Measurements from ENCODE around the gene PSKH1.
"Not testable (repeated sequence)": the region's sequence is repeated elsewhere in the genome, so short reads cannot be mapped to it uniquely, and the experiment has no call there.

Gene PSKH1

GRCh38 chr16:67935402-67936123 lies 42.5 kb downstream of the PSKH1 start:
- Histone ChIP-seq H3K9me3 (ENCODE audit: control insufficient read depth, insufficient read depth, low read length) (no peaks in the 10 kb centered on the region), H3K9ac (ENCODE audit: low read depth, low read length) (peak overlapping the region; percentile 84), H3K4me3 (ENCODE audit: low read depth, low read length) (peak overlapping the region; percentile 99), H3K27ac (ENCODE audit: low read depth, low read length) (peak overlapping the region; percentile 73), H3K36me3 (ENCODE audit: control insufficient read depth, insufficient read depth, low read length) (peaks cover 3% of the 10 kb centered on the region; the same call in 1 of the 2 replicates), H3K27me3 (ENCODE audit: control insufficient read depth, insufficient read depth, low read length) (no peaks in the 10 kb centered on the region), H3K4me1 (ENCODE audit: control insufficient read depth, insufficient read depth, low read length) (peaks cover 11% of the 10 kb centered on the region)

DNA sequence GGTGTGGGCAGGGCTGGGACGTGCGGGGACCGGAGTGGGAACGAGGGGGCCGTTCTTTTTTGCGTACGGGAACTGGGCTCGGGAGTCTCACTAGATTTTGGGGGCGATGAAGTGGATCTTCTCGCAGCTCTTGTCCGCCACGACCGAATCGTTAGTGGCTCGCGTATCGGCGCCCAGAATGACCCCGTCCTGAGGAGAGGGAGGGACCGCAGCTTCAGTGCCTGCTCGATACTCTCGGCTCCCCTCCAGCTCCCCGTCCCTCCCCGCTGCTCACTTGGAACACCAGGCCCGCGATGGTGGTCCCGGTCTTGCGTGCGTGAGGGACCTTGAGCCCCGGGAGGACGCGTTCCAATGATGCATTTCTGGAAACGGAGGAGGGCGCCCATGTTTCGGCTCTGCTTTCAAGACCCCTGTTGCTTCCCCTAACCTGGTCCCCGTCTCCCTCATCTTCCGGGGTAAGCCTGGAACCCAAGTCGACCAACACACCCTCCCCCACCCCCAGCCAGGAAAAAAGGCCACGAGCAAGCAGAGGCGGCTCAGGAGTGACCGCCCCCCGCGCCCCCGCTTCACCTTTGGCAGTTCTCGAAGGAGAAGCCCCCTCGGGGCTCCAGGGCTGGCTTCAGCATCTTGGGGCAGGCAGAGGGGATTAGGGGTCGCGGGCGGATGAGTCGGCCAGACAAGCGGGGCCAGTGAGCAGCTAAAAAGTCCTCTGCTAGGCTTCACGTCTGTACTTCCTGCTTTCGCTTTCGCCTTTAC lies 43.2 kb downstream of the PSKH1 start, which contains the start of gene PSMB10:
PSMB10 (minus strand) TSS at position 727 of the 756 bp plus-strand sequence; CDS start at position 626, 101 bp downstream.
- peak within 1 kb of the TSS; percentile 73 for H3K27ac ChIP-seq (ENCODE audit: low read depth, low read length)
- H3K4me3 ChIP-seq (ENCODE audit: low read depth, low read length), result peak within 1 kb of the TSS; percentile 99
- peaks cover 3% of the 10 kb centered on the region; the same call in 1 of the 2 replicates for H3K36me3 ChIP-seq (ENCODE audit: control insufficient read depth, insufficient read depth, low read length)
- peaks cover 11% of the 10 kb centered on the region for H3K4me1 ChIP-seq (ENCODE audit: control insufficient read depth, insufficient read depth, low read length)
- H3K9me3 ChIP-seq (ENCODE audit: control insufficient read depth, insufficient read depth, low read length), result no peaks in the 10 kb centered on the region
- H3K27me3 ChIP-seq (ENCODE audit: control insufficient read depth, insufficient read depth, low read length), result no peaks in the 10 kb centered on the region
- H3K9ac ChIP-seq (ENCODE audit: low read depth, low read length), result peak within 1 kb of the TSS; percentile 84

DNA sequence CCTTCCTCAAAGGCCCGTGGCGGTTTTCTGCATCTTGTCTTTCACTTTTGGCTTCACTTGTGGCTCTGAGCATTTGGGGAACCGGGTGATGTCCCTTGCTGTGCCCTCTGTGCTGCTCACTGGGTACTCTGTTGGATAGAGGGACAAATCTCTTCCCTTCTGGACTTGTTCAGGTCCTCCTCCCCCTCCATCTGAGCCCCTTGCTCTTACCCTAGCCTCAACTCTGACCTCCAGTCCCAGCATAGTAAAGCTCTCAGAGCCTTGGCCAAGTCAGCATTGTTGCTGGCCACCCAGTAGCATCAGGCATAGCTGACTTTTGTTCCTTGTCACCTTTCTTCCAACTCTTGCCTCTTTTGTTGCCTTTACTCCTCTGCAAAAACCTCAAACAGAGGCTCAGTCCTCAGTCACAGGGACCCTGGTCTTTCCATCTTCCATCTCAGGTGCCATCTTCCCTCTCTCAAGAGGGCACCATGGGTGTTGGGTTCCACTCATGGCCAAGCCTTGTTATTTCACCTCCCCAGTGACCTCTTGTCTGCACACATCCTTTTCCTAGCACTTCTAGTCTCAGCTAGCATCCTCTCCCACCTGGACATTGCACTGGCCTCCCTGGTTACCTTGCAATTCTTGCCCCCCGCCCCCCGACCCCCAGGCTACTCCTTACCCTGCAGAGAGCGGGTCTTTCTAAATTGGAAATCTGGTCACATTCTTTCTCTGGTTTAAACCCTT lies 44.0 kb downstream of the PSKH1 start:
- Histone ChIP-seq H3K27ac (ENCODE audit: low read depth, low read length) (peak overlapping the region; percentile 73), H3K9ac (ENCODE audit: low read depth, low read length) (peak overlapping the region; percentile 84)

GRCh38 chr16:67937713-67938112 lies 44.7 kb downstream of the PSKH1 start:
- not testable (repeated sequence) for H3K36me3 ChIP-seq (ENCODE audit: control insufficient read depth, insufficient read depth, low read length); H3K9ac ChIP-seq (ENCODE audit: low read depth, low read length); H3K27ac ChIP-seq (ENCODE audit: low read depth, low read length); H3K4me3 ChIP-seq (ENCODE audit: low read depth, low read length); H3K27me3 ChIP-seq (ENCODE audit: control insufficient read depth, insufficient read depth, low read length); H3K9me3 ChIP-seq (ENCODE audit: control insufficient read depth, insufficient read depth, low read length)
- peaks cover 11% of the 10 kb centered on the region for H3K4me1 ChIP-seq (ENCODE audit: control insufficient read depth, insufficient read depth, low read length)

More for the DNA sequence above, 44.0 kb downstream of the PSKH1 start:
- Histone ChIP-seq H3K4me1 (ENCODE audit: control insufficient read depth, insufficient read depth, low read length) (peaks cover 11% of the 10 kb centered on the region), H3K9me3 (ENCODE audit: control insufficient read depth, insufficient read depth, low read length) (no peaks in the 10 kb centered on the region), H3K27me3 (ENCODE audit: control insufficient read depth, insufficient read depth, low read length) (no peaks in the 10 kb centered on the region), H3K36me3 (ENCODE audit: control insufficient read depth, insufficient read depth, low read length) (peaks cover 3% of the 10 kb centered on the region; the same call in 1 of the 2 replicates), H3K4me3 (ENCODE audit: low read depth, low read length) (peak overlapping the region; percentile 99)

DNA sequence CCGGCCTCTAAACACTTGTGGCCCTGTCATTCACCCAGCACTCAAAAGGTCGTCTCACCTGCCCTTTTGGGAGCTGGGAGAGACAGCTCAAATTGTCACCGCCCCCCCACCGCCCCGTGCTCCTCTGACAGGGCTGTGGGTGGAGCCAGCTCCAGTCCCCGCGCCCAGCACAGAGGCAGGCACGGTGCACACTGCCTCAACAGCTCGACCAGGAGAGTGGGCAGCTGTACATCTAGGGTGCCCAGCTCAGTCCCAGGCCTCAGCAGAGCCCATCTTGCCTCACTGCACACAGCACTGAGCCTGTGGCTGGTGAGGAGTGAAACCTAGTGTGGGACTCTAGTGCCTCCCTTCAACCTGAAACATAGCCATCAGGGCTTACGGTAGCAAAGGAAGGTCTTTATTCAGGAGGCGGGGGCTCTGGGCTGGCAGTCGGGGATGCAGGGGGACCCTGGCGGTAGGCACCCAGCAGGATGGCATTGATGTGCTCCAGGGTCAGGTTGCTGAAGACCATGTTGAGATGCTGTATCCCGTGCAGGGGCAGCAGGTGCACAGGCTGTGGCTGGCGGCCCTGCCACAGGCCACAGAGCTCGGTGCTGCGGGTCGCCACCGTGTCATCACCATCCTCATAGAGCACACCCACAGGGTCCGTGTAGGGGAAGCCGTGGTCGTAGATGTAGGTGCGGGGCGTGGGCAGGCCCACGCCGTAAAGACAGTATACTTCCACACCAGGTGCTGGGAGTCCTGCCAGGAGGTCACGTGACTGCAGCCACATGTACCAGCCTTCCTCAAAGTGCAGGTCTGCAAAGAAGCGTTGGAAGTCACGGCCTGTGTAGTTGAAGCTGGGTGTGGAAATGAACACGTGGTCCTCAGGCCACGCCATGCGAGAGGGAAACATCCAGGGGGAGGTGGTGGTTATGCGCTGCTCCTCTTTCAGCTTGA lies 46.7 kb downstream of the PSKH1 start:
- H3K4me1 ChIP-seq (ENCODE audit: control insufficient read depth, insufficient read depth, low read length), result peaks cover 6% of the 10 kb centered on the region
- no peaks in the 10 kb centered on the region for H3K27me3 ChIP-seq (ENCODE audit: control insufficient read depth, insufficient read depth, low read length)
- no peak overlapping the region for H3K4me3 ChIP-seq (ENCODE audit: low read depth, low read length)
- peaks cover 4% of the 10 kb centered on the region for H3K36me3 ChIP-seq (ENCODE audit: control insufficient read depth, insufficient read depth, low read length)
- H3K9ac ChIP-seq (ENCODE audit: low read depth, low read length), result no peak overlapping the region
- H3K9me3 ChIP-seq (ENCODE audit: control insufficient read depth, insufficient read depth, low read length), result no peaks in the 10 kb centered on the region
- H3K27ac ChIP-seq (ENCODE audit: low read depth, low read length), result no peak overlapping the region

GRCh38 chr16:67940446-67941089 lies 47.5 kb downstream of the PSKH1 start:
- H3K27me3 ChIP-seq (ENCODE audit: control insufficient read depth, insufficient read depth, low read length), result no peaks in the 10 kb centered on the region
- H3K36me3 ChIP-seq (ENCODE audit: control insufficient read depth, insufficient read depth, low read length), result peaks cover 12% of the 10 kb centered on the region
- no peak overlapping the region for H3K9ac ChIP-seq (ENCODE audit: low read depth, low read length)
- H3K27ac ChIP-seq (ENCODE audit: low read depth, low read length), result no peak overlapping the region
- H3K4me3 ChIP-seq (ENCODE audit: low read depth, low read length), result no peak overlapping the region
- no peaks in the 10 kb centered on the region for H3K9me3 ChIP-seq (ENCODE audit: control insufficient read depth, insufficient read depth, low read length)
- H3K4me1 ChIP-seq (ENCODE audit: control insufficient read depth, insufficient read depth, low read length), result peaks cover 6% of the 10 kb centered on the region

- Histone ChIP-seq H3K9me3 (ENCODE audit: control insufficient read depth, insufficient read depth, low read length) (no peaks in the 10 kb centered on the region), H3K9ac (ENCODE audit: low read depth, low read length) (no peak overlapping the region), H3K4me3 (ENCODE audit: low read depth, low read length) (no peak overlapping the region), H3K4me1 (ENCODE audit: control insufficient read depth, insufficient read depth, low read length) (peaks cover 6% of the 10 kb centered on the region), H3K27ac (ENCODE audit: low read depth, low read length) (peak overlapping the region; percentile 32), H3K27me3 (ENCODE audit: control insufficient read depth, insufficient read depth, low read length) (no peaks in the 10 kb centered on the region), H3K36me3 (ENCODE audit: control insufficient read depth, insufficient read depth, low read length) (peaks cover 23% of the 10 kb centered on the region)
Measured at GRCh38 chr16:67941469-67942199, 48.6 kb downstream of the PSKH1 start.

DNA sequence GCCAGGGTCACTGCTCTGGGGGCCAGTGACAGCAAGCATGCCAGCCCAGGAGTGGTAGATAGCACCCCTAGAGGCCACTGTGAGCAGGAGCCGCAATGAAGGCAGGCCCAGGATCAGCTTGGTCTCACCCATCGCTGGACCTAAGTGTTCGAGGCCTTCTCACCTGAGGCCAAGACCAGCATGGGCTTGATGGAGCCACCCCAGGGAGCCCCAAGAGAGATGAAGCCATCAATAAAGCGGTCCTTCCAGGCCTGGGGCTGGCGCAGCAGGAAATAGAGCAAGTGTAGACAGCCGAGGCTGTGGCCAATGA lies 49.1 kb downstream of the PSKH1 start:
- Histone ChIP-seq H3K9me3 (ENCODE audit: control insufficient read depth, insufficient read depth, low read length) (no peaks in the 10 kb centered on the region), H3K4me1 (ENCODE audit: control insufficient read depth, insufficient read depth, low read length) (peaks cover 2% of the 10 kb centered on the region), H3K9ac (ENCODE audit: low read depth, low read length) (no peak overlapping the region), H3K4me3 (ENCODE audit: low read depth, low read length) (no peak overlapping the region), H3K27me3 (ENCODE audit: control insufficient read depth, insufficient read depth, low read length) (no peaks in the 10 kb centered on the region), H3K36me3 (ENCODE audit: control insufficient read depth, insufficient read depth, low read length) (peaks cover 28% of the 10 kb centered on the region), H3K27ac (ENCODE audit: low read depth, low read length) (no peak overlapping the region)

- Histone ChIP-seq H3K4me3 (ENCODE audit: low read depth, low read length) (no peak overlapping the region), H3K4me1 (ENCODE audit: control insufficient read depth, insufficient read depth, low read length) (no peaks in the 10 kb centered on the region), H3K27me3 (ENCODE audit: control insufficient read depth, insufficient read depth, low read length) (no peaks in the 10 kb centered on the region), H3K9ac (ENCODE audit: low read depth, low read length) (no peak overlapping the region), H3K36me3 (ENCODE audit: control insufficient read depth, insufficient read depth, low read length) (peaks cover 33% of the 10 kb centered on the region), H3K9me3 (ENCODE audit: control insufficient read depth, insufficient read depth, low read length) (no peaks in the 10 kb centered on the region), H3K27ac (ENCODE audit: low read depth, low read length) (no peak overlapping the region)
Measured at GRCh38 chr16:67942510-67943255, 49.6 kb downstream of the PSKH1 start.

Measured in HUES48 (cell line).